Mammary epithelial cell (primary cell): Measurements from ENCODE around the gene VARS1.

Source experiments
- EZH2 ChIP-seq: IDR thresholded peaks from 2 replicates; pipeline ENCODE4 v1.6.1; 2012; ENCODE audit warnings: low read length, inconsistent platforms, borderline replicate concordance
- TF ChIP-seq, protein P1 (sequence below), 2 donors: IDR thresholded peaks in 1 of 2; conservative IDR thresholded peaks in 1 of 2; 2 replicates each; pipeline ENCODE4 v1.5.1; 2011 to 2012; ENCODE audit warnings: inconsistent platforms in 2 of 2, low read length in 2 of 2, mild to moderate bottlenecking in 2 of 2, control low read depth in 1 of 2, low read depth in 1 of 2; ENCODE audit not compliant: insufficient read depth in 1 of 2; ENCODE audit errors: extremely low read depth in 1 of 2

DNA sequence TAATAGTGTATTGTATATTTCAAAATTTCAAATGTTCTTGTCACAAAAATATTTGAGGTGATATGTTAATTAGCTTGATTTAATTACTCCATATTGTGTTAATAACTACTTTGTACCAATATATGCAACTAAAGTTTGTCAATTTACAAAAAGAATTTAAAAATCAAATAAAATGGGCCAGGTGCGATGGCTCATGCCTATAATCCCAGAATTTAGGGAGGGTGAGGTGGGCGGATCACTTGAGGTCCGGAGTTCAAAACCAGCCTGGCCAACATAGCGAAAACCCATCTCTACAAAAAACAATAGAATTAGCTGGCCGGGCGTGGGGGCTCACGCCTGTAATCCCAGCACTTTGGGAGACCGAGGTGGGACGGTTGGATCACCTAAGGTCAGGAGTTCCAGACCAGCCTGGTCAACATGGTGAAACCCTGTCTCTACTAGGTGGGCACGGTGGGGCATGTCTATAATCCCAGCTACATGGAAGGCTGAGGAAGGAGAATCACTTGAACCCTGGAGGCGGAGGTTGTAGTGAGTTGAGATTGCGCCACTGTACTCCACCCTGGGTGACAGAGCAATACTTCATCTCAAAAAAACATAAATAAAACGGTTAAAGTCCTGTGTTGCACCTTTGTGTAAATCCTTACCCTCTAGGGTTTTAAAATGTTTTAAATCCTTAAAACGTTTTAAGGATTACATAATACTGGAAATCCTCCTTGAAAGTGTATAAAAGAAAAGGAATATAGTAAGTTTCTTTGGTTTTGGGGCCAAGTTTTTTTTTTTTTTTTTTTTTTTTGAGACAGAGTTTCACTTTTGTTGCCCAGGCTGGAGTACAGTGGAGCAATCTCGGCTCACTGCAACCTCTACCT is 36.0 kb upstream of the VARS1 start:
- no peak for TF ChIP-seq EZH2
- TF ChIP-seq, protein P1, sequence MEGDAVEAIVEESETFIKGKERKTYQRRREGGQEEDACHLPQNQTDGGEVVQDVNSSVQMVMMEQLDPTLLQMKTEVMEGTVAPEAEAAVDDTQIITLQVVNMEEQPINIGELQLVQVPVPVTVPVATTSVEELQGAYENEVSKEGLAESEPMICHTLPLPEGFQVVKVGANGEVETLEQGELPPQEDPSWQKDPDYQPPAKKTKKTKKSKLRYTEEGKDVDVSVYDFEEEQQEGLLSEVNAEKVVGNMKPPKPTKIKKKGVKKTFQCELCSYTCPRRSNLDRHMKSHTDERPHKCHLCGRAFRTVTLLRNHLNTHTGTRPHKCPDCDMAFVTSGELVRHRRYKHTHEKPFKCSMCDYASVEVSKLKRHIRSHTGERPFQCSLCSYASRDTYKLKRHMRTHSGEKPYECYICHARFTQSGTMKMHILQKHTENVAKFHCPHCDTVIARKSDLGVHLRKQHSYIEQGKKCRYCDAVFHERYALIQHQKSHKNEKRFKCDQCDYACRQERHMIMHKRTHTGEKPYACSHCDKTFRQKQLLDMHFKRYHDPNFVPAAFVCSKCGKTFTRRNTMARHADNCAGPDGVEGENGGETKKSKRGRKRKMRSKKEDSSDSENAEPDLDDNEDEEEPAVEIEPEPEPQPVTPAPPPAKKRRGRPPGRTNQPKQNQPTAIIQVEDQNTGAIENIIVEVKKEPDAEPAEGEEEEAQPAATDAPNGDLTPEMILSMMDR (conservative IDR thresholded peaks at IDR 0.05 in 1 of 2, IDR thresholded peaks at IDR 0.05 in 1 of 2; ENCODE audit: extremely low read depth in 1 of 2, insufficient read depth in 1 of 2, low read depth in 1 of 2, low read length in 2 of 2), result no peak
